ENCODE measurements around the gene AZIN2.
"Not testable (repeated sequence)": the region's sequence is repeated elsewhere in the genome, so short reads cannot be mapped to it uniquely, and the experiment has no call there.

The AZIN2 gene

GRCh38 chr1:33080885-33081553, at the start of gene AZIN2:
TSS of gene AZIN2 (plus strand) at chr1:33081153. CDS start at chr1:33082250, 1,097 bp downstream.
- DNase-seq (ENCODE audit: low read depth in 2 of 2, low spot score in 1 of 2) = peak; percentile 96 to 99

GRCh38 chr1:33031506-33031905, 49.4 kb upstream of the AZIN2 start:
- DNase-seq (ENCODE audit: low read depth in 2 of 2, low spot score in 1 of 2) = no peak

- DNase-seq (ENCODE audit: low read depth in 2 of 2, low spot score in 1 of 2) = no peak
These were observed 48.7 kb upstream of the AZIN2 start for GRCh38 chr1:33032126-33032869.

- no peak for DNase-seq (ENCODE audit: low read depth in 2 of 2, low spot score in 1 of 2)
These were observed 44.9 kb upstream of the AZIN2 start for GRCh38 chr1:33036051-33036525.

- peak; percentile 66 to 79 for DNase-seq (ENCODE audit: low read depth in 2 of 2, low spot score in 1 of 2)
These were observed 44.1 kb upstream of the AZIN2 start, which contains the start of gene AK2 for GRCh38 chr1:33036526-33037503. TSS of gene AK2 (minus strand) at chr1:33036883. CDS start at chr1:33036828, 55 bp downstream.

GRCh38 chr1:33039840-33040239, 41.1 kb upstream of the AZIN2 start:
- no peak for DNase-seq (ENCODE audit: low read depth in 2 of 2, low spot score in 1 of 2)

GRCh38 chr1:33041026-33041425, 39.9 kb upstream of the AZIN2 start:
- DNase-seq (ENCODE audit: low read depth in 2 of 2, low spot score in 1 of 2) = no peak

GRCh38 chr1:33042831-33043230, 38.1 kb upstream of the AZIN2 start:
- no peak for DNase-seq (ENCODE audit: low read depth in 2 of 2, low spot score in 1 of 2)

- no peak for DNase-seq (ENCODE audit: low read depth in 2 of 2, low spot score in 1 of 2)
These were observed 37.5 kb upstream of the AZIN2 start for GRCh38 chr1:33043267-33044092.

- no peak for DNase-seq (ENCODE audit: low read depth in 2 of 2, low spot score in 1 of 2)
These were observed 35.7 kb upstream of the AZIN2 start for GRCh38 chr1:33045246-33045645.

- no peak for DNase-seq (ENCODE audit: low read depth in 2 of 2, low spot score in 1 of 2)
These were observed 35.1 kb upstream of the AZIN2 start for GRCh38 chr1:33045814-33046213.

GRCh38 chr1:33046234-33046633, 34.7 kb upstream of the AZIN2 start:
- DNase-seq (ENCODE audit: low read depth in 2 of 2, low spot score in 1 of 2) = not testable (repeated sequence)

- no peak for DNase-seq (ENCODE audit: low read depth in 2 of 2, low spot score in 1 of 2)
These were observed 33.7 kb upstream of the AZIN2 start for GRCh38 chr1:33047290-33047689.

- no peak for DNase-seq (ENCODE audit: low read depth in 2 of 2, low spot score in 1 of 2)
These were observed 33.1 kb upstream of the AZIN2 start for GRCh38 chr1:33047839-33048305.

- DNase-seq (ENCODE audit: low read depth in 2 of 2, low spot score in 1 of 2) = no peak
These were observed 32.5 kb upstream of the AZIN2 start for GRCh38 chr1:33048426-33048825.

- no peak for DNase-seq (ENCODE audit: low read depth in 2 of 2, low spot score in 1 of 2)
These were observed 31.6 kb upstream of the AZIN2 start for GRCh38 chr1:33049371-33049770.

GRCh38 chr1:33050221-33051076, 30.5 kb upstream of the AZIN2 start:
- no peak for DNase-seq (ENCODE audit: low read depth in 2 of 2, low spot score in 1 of 2)

GRCh38 chr1:33055210-33056008, 25.5 kb upstream of the AZIN2 start:
- no peak for DNase-seq (ENCODE audit: low read depth in 2 of 2, low spot score in 1 of 2)

All from stimulated activated CD8-positive, alpha-beta memory T cell treated with anti-CD3 and anti-CD28 coated beads, Interleukin-4, amount 100 ng/mL, for 1 hour (primary cell).